Measurements from ENCODE around the gene ANKRD33B. TPM values are rescaled to one million over a fixed set of nuclear protein-coding genes. Genes with fewer than 3 reads are reported as not detected.

ANKRD33B gene
- total and polyA plus RNA-seq, 9 of the 15 experiments (the other 6 are each of a cell fraction or from before 2014, with no cell fraction given): 0.10 to 1.7 (median 0.40) TPM

- no peak overlapping the region for H3K4me2 ChIP-seq (ENCODE audit: insufficient read depth, low read length)
- ATAC-seq: no peak
- intact Hi-C loops (cut with micrococcal nuclease) (no loop called here), in situ Hi-C loops (cut with MboI) (no loop called here)
- no TSS peak for BruUV-seq (replicated peaks)
- peaks cover 6% of the 10 kb centered on the region; the same call in 1 of the 2 replicates for H4K20me1 ChIP-seq (replicated peaks; ENCODE audit: control insufficient read depth, insufficient read depth, low read length)
- CTCF ChIA-PET (ENCODE audit: low intra/inter-chr PET ratio): no interaction called here
- POLR2A ChIA-PET: interaction anchor here (0.6 to 1.6 kb wide), 4 partner anchors 9 to 107 kb away, joined by 3 to 5 read pairs (median 4); no protein-coding TSS in a partner anchor
- no peaks in the 10 kb centered on the region for H3K9me1 ChIP-seq (ENCODE audit: control insufficient read depth, insufficient read depth, low read length)
- 15% methylated on average over 7 of the region's 7 CpGs for WGBS (ENCODE audit: insufficient coverage, low coverage, missing lambda C conversion rate)
- H3K36me3 ChIP-seq (ENCODE audit: control insufficient read depth, insufficient read depth, low read length): no peaks in the 10 kb centered on the region
- H3K4me1 ChIP-seq (replicated peaks in 1 of 2; ENCODE audit: control insufficient read depth in 2 of 2, insufficient read depth in 2 of 2, low read length in 2 of 2): peaks cover 0 to 3% of the 10 kb centered on the region in 2 experiments; a peak in 1 of 5 replicates
- H3K9ac ChIP-seq (ENCODE audit: insufficient read depth in 1 of 2, low read depth in 2 of 2, low read length in 2 of 2): no peak overlapping the region
- no peaks in the 10 kb centered on the region for H3K9me3 ChIP-seq (replicated peaks; ENCODE audit: control insufficient read depth, insufficient read depth, low read depth, low read length)
- no peaks in the 10 kb centered on the region for H3K79me2 ChIP-seq (ENCODE audit: control insufficient read depth, insufficient read depth, low read length)
- no peak for FAIRE-seq
- no peak overlapping the region for H3K27ac ChIP-seq (ENCODE audit: extremely low read depth, low read depth, low read length)
- no peak for DNase-seq (ENCODE audit: extremely low read depth in 1 of 4, low spot score in 3 of 4)
- peaks cover 27 to 55% of the 10 kb centered on the region in 2 experiments for H3K27me3 ChIP-seq (ENCODE audit: control insufficient read depth in 2 of 2, insufficient read depth in 2 of 2, low read length in 2 of 2)
- H2AFZ ChIP-seq (ENCODE audit: low read depth, low read length): no peak overlapping the region
- no peak overlapping the region for H3K4me3 ChIP-seq
- TF ChIP-seq MCM2 (IDR thresholded peaks at IDR 0.05; ENCODE audit: low read depth): no peak
- TF ChIP-seq SMARCC2 (IDR thresholded peaks at IDR 0.05; ENCODE audit: low read depth): no peak
- no peak for TF ChIP-seq ZNF584 (CRISPR knock-in tag; IDR thresholded peaks at IDR 0.05; ENCODE audit: low read depth)
- TF ChIP-seq MYC (IDR thresholded peaks at IDR 0.05; ENCODE audit: low read depth, low read length): no peak
- no peak for TF ChIP-seq MYC (CRISPR knock-in tag; IDR thresholded peaks at IDR 0.05; ENCODE audit: borderline replicate concordance, low read depth)
- TF ChIP-seq MTA2 (IDR thresholded peaks at IDR 0.05; ENCODE audit: low read depth): no peak
- TF ChIP-seq MAFK (IDR thresholded peaks at IDR 0.05; ENCODE audit: low read length): no peak
- TF ChIP-seq SAFB (IDR thresholded peaks at IDR 0.05; ENCODE audit: borderline replicate concordance, low read depth, low read length): no peak
- no peak for TF ChIP-seq PHB (CRISPR knock-in tag; IDR thresholded peaks at IDR 0.05)
- no peak for TF ChIP-seq KLF1 (tag; IDR thresholded peaks at IDR 0.05)
- TF ChIP-seq ARID4B (CRISPR knock-in tag; IDR thresholded peaks at IDR 0.05): no peak
- no peak for TF ChIP-seq ZNF511 (CRISPR knock-in tag; IDR thresholded peaks at IDR 0.05)
- TF ChIP-seq ZNF561 (CRISPR knock-in tag; conservative IDR thresholded peaks at IDR 0.05): no peak
- TF ChIP-seq EWSR1 (IDR thresholded peaks at IDR 0.05; ENCODE audit: borderline replicate concordance, low read depth, partially characterized antibody): no peak
- no peak for TF ChIP-seq ZNF347 (CRISPR knock-in tag; IDR thresholded peaks at IDR 0.05; ENCODE audit: low read depth)
- TF ChIP-seq KAT8 (IDR thresholded peaks at IDR 0.05; ENCODE audit: low read depth): no peak
- TF ChIP-seq PHF8 (IDR thresholded peaks at IDR 0.05; ENCODE audit: borderline replicate concordance, low read length): no peak
- no peak for TF ChIP-seq TRIM28 (IDR thresholded peaks at IDR 0.05)
- no peak for TF ChIP-seq TOE1 (IDR thresholded peaks at IDR 0.05; ENCODE audit: borderline replicate concordance)
- no peak for TF ChIP-seq TOE1 (CRISPR knock-in tag; IDR thresholded peaks at IDR 0.05; ENCODE audit: borderline replicate concordance, low read depth)
These were observed 102.8 kb downstream of the ANKRD33B start for GRCh38 chr5:10666531-10667299.

All from K562 (cell line).